DOHH2 (cell line): ENCODE measurements around the gene EML6.

Source experiments
- H3F3A ChIP-seq: fragments of 200-600 bp; sonication (generic), shearing (Covaris generic); 2 replicates; pipeline ENCODE4 v1.6.0; 2016; ENCODE audit warnings: antibody characterized with exemption, mild to moderate bottlenecking; ENCODE audit not compliant: control insufficient read depth, insufficient read depth
- H3K27ac ChIP-seq: fragments of 200-600 bp; sonication (generic); 2 replicates; pipeline ENCODE4 v1.5.1; 2014; ENCODE audit warnings: low read depth, mild to moderate bottlenecking, low read length, moderate library complexity
- H3K27me3 ChIP-seq: fragments of 200-600 bp; sonication (generic); 2 replicates; pipeline ENCODE4 v1.6.1; 2014; ENCODE audit warnings: mild to moderate bottlenecking, low read length, mixed read lengths; ENCODE audit not compliant: control insufficient read depth
- H3K36me3 ChIP-seq: fragments of 200-600 bp; sonication (generic); 2 replicates; pipeline ENCODE4 v1.6.1; 2014; ENCODE audit warnings: mild to moderate bottlenecking, low read length, moderate library complexity, mixed read lengths; ENCODE audit not compliant: control insufficient read depth
- H3K4me1 ChIP-seq: fragments of 200-600 bp; sonication (generic); 2 replicates; pipeline ENCODE4 v1.6.1; 2014; ENCODE audit warnings: mild to moderate bottlenecking, low read length, mixed read lengths; ENCODE audit not compliant: control insufficient read depth
- H3K4me2 ChIP-seq: fragments of 200-600 bp; sonication (generic); 2 replicates; pipeline ENCODE4 v1.6.0; 2014; ENCODE audit warnings: mild to moderate bottlenecking, low read length, moderate library complexity
- H3K4me3 ChIP-seq: fragments of 200-600 bp; sonication (generic); 2 replicates; pipeline ENCODE4 v1.5.1; 2014; ENCODE audit warnings: mild to moderate bottlenecking, low read length, mixed read lengths
- H3K79me2 ChIP-seq: fragments of 200-600 bp; sonication (generic); 2 replicates; pipeline ENCODE4 v1.6.1; 2014; ENCODE audit warnings: mild to moderate bottlenecking, low read length, mixed read lengths; ENCODE audit not compliant: control insufficient read depth
- H3K9me2 ChIP-seq: fragments of 200-600 bp; sonication (generic); replicated peaks from 2 replicates; pipeline ENCODE4 v1.6.1; 2014; ENCODE audit warnings: mild to moderate bottlenecking, low read length, mixed read lengths; ENCODE audit not compliant: control insufficient read depth
- H3K9me3 ChIP-seq: fragments of 200-600 bp; sonication (generic); 2 replicates; pipeline ENCODE4 v1.6.1; 2014; ENCODE audit warnings: antibody characterized with exemption, low read length, mixed read lengths; ENCODE audit not compliant: control insufficient read depth, insufficient read depth
- H4K20me1 ChIP-seq: fragments of 200-600 bp; sonication (generic); 2 replicates; pipeline ENCODE4 v1.6.0; 2014; ENCODE audit warnings: low read depth, mild to moderate bottlenecking, antibody characterized with exemption, low read length, moderate library complexity; ENCODE audit not compliant: control insufficient read depth, insufficient read depth
- CTCF ChIP-seq: fragments of 200-600 bp; sonication (generic); IDR thresholded peaks from one replicate; pipeline ENCODE4 v1.5.1; 2014; ENCODE audit warnings: antibody characterized with exemption, mild to moderate bottlenecking, low read depth, low read length; ENCODE audit not compliant: poor library complexity, severe bottlenecking
- EZH2phosphoT487 ChIP-seq: fragments of 200-600 bp; sonication (generic); IDR thresholded peaks from 2 replicates; pipeline ENCODE4 v1.6.1; 2017; ENCODE audit warnings: borderline replicate concordance, mild to moderate bottlenecking, antibody characterized with exemption, low read length, moderate library complexity, mixed read lengths

Gene EML6

GRCh38 chr2:54967759-54968365, 244.4 kb downstream of the EML6 start:
- TF ChIP-seq CTCF, result no peak
- no peak for TF ChIP-seq EZH2phosphoT487

DNA sequence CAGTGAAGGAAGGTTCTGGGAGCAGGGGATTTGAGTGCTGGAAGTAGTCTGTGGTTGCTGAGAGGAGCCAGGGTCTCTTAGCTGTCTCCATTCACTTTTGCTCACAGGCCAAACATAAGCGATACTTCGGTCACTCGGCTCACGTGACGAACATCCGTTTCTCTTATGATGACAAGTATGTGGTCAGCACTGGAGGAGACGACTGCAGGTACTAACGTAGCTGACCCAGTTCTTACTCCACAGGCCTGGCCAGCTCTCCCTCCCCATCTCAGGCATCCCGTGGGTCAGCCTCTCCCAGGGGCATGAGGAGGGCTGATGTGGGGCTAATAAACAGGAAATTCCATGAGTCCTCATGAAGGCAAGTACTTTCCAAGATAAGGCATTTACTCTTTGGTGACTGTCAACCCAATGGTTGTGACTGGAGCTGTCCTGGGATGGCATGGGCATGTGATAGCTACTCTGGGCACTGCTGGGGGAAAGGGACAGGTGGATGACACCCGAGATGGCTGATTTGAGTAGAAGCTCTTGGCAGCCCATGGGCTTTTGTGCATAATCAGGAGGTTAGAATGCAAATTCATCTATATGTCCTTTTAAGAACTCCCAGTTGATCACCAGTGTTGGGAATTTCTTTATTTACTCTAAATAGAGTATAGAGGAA, 245.2 kb downstream of the EML6 start:
- Histone ChIP-seq H3K4me2 (no peak overlapping the region), H3K36me3 (peaks cover 54% of the 10 kb centered on the region), H3K9me3 (no peaks in the 10 kb centered on the region), H4K20me1 (no peaks in the 10 kb centered on the region), H3F3A (no peaks in the 10 kb centered on the region; the same call in 1 of the 2 replicates), H3K79me2 (no peaks in the 10 kb centered on the region), H3K9me2 (no peaks in the 10 kb centered on the region), H3K27me3 (no peaks in the 10 kb centered on the region), H3K27ac (no peak overlapping the region), H3K4me1 (no peaks in the 10 kb centered on the region), H3K4me3 (no peak overlapping the region)
- no peak for TF ChIP-seq EZH2phosphoT487
- no peak for TF ChIP-seq CTCF

More at GRCh38 chr2:54967759-54968365, 244.4 kb downstream of the EML6 start:
- no peaks in the 10 kb centered on the region for H3K79me2 ChIP-seq
- H3K9me3 ChIP-seq, result no peaks in the 10 kb centered on the region
- H3K27ac ChIP-seq, result no peak overlapping the region
- H3K4me2 ChIP-seq, result no peak overlapping the region
- H3K4me3 ChIP-seq, result no peak overlapping the region
- no peaks in the 10 kb centered on the region for H3K9me2 ChIP-seq
- no peaks in the 10 kb centered on the region for H3K27me3 ChIP-seq
- H3K4me1 ChIP-seq, result no peaks in the 10 kb centered on the region
- H3K36me3 ChIP-seq, result peaks cover 49% of the 10 kb centered on the region
- H4K20me1 ChIP-seq, result no peaks in the 10 kb centered on the region
- no peaks in the 10 kb centered on the region; the same call in 1 of the 2 replicates for H3F3A ChIP-seq

GRCh38 chr2:54969295-54969939, 246.0 kb downstream of the EML6 start:
- H4K20me1 ChIP-seq, result no peaks in the 10 kb centered on the region
- no peak overlapping the region for H3K4me2 ChIP-seq
- no peaks in the 10 kb centered on the region; the same call in 1 of the 2 replicates for H3F3A ChIP-seq
- no peak overlapping the region for H3K27ac ChIP-seq
- no peaks in the 10 kb centered on the region for H3K79me2 ChIP-seq
- H3K27me3 ChIP-seq, result no peaks in the 10 kb centered on the region
- H3K4me3 ChIP-seq, result no peak overlapping the region
- TF ChIP-seq EZH2phosphoT487 (no peak), CTCF (no peak)
- H3K36me3 ChIP-seq, result peaks cover 57% of the 10 kb centered on the region
- no peaks in the 10 kb centered on the region for H3K9me2 ChIP-seq
- H3K9me3 ChIP-seq, result no peaks in the 10 kb centered on the region
- no peaks in the 10 kb centered on the region for H3K4me1 ChIP-seq
